PFSK-1 (cell line): ENCODE data around the gene PXK.

Experiments used
- FOXP2 ChIP-seq: optimal IDR thresholded peaks from 2 replicates; pipeline ENCODE3; 2011; ENCODE audit warnings: borderline replicate concordance, control low read depth, inconsistent platforms; ENCODE audit not compliant: insufficient read depth; ENCODE audit errors: extremely low read length, extremely low read depth
- POLR2AphosphoS5 ChIP-seq: IDR thresholded peaks from 2 replicates; pipeline ENCODE4 v1.6.1; 2012; ENCODE audit warnings: low read depth, mild to moderate bottlenecking, control low read depth, low read length, moderate library complexity
- SIN3A ChIP-seq: IDR thresholded peaks from 2 replicates; pipeline ENCODE4 v1.6.1; 2012; ENCODE audit warnings: mild to moderate bottlenecking, low read length, moderate library complexity, borderline replicate concordance; ENCODE audit not compliant: insufficient read depth
- TAF1 ChIP-seq: IDR thresholded peaks from 2 replicates; pipeline ENCODE4 v1.6.1; 2012; ENCODE audit warnings: low read length, control low read depth, borderline replicate concordance; ENCODE audit not compliant: insufficient read depth
- TF ChIP-seq, protein P1 (sequence below), 2 experiments: IDR thresholded peaks; 2 replicates each; pipeline versions ENCODE4 v1.6.1 to v1.8.0; 2011 to 2012; ENCODE audit warnings: low read depth in 2 of 2, low read length in 2 of 2, control low read depth in 1 of 2, inconsistent platforms in 1 of 2, mild to moderate bottlenecking in 1 of 2, moderate library complexity in 1 of 2; ENCODE audit not compliant: insufficient read depth in 1 of 2

- TF ChIP-seq POLR2AphosphoS5 (no peak), TAF1 (no peak), FOXP2 (no peak), SIN3A (no peak)
- TF ChIP-seq, protein P1, sequence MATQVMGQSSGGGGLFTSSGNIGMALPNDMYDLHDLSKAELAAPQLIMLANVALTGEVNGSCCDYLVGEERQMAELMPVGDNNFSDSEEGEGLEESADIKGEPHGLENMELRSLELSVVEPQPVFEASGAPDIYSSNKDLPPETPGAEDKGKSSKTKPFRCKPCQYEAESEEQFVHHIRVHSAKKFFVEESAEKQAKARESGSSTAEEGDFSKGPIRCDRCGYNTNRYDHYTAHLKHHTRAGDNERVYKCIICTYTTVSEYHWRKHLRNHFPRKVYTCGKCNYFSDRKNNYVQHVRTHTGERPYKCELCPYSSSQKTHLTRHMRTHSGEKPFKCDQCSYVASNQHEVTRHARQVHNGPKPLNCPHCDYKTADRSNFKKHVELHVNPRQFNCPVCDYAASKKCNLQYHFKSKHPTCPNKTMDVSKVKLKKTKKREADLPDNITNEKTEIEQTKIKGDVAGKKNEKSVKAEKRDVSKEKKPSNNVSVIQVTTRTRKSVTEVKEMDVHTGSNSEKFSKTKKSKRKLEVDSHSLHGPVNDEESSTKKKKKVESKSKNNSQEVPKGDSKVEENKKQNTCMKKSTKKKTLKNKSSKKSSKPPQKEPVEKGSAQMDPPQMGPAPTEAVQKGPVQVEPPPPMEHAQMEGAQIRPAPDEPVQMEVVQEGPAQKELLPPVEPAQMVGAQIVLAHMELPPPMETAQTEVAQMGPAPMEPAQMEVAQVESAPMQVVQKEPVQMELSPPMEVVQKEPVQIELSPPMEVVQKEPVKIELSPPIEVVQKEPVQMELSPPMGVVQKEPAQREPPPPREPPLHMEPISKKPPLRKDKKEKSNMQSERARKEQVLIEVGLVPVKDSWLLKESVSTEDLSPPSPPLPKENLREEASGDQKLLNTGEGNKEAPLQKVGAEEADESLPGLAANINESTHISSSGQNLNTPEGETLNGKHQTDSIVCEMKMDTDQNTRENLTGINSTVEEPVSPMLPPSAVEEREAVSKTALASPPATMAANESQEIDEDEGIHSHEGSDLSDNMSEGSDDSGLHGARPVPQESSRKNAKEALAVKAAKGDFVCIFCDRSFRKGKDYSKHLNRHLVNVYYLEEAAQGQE (IDR thresholded peaks at IDR 0.05; ENCODE audit: insufficient read depth in 1 of 2, low read depth in 2 of 2, low read length in 2 of 2): no peak
These were observed 4.5 kb downstream of the PXK start for GRCh38 chr3:58337190-58337589.
